HK-2 (cell line): ENCODE data around the gene ERC2.

Source experiments
- DNase-seq: peaks from one replicate; pipeline ENCODE4 v3.0.0-alpha.2; 2018; ENCODE audit not compliant: unreplicated experiment

ERC2 gene

GRCh38 chr3:55795746-55796145 lies 672.5 kb downstream of the ERC2 start:
- DNase-seq, result no peak

- DNase-seq, result no peak
Observed at GRCh38 chr3:55795296-55795695, 673.0 kb downstream of the ERC2 start.

- DNase-seq, result no peak
Observed at GRCh38 chr3:55792742-55793141, 675.5 kb downstream of the ERC2 start.

GRCh38 chr3:55792009-55792408 lies 676.3 kb downstream of the ERC2 start:
- DNase-seq, result no peak

- DNase-seq, result no peak
Observed at GRCh38 chr3:55790596-55791350, 677.5 kb downstream of the ERC2 start.

- no peak for DNase-seq
Observed at GRCh38 chr3:55789516-55789915, 678.8 kb downstream of the ERC2 start.

GRCh38 chr3:55782807-55783206 lies 685.5 kb downstream of the ERC2 start:
- no peak for DNase-seq

- no peak for DNase-seq
Observed at GRCh38 chr3:55782351-55782750, 685.9 kb downstream of the ERC2 start.

- DNase-seq, result no peak
Observed at GRCh38 chr3:55780913-55781312, 687.4 kb downstream of the ERC2 start.

GRCh38 chr3:55779543-55779942 lies 688.7 kb downstream of the ERC2 start:
- DNase-seq, result no peak

GRCh38 chr3:55775366-55776154 lies 692.7 kb downstream of the ERC2 start:
- no peak for DNase-seq

- no peak for DNase-seq
Observed at GRCh38 chr3:55774856-55775255, 693.4 kb downstream of the ERC2 start.

GRCh38 chr3:55771503-55771902 lies 696.8 kb downstream of the ERC2 start:
- DNase-seq, result no peak

- no peak for DNase-seq
Observed at GRCh38 chr3:55770077-55770476, 698.2 kb downstream of the ERC2 start.

- DNase-seq, result no peak
Observed at GRCh38 chr3:55766753-55767152, 701.5 kb downstream of the ERC2 start.

- DNase-seq, result no peak
Observed at GRCh38 chr3:55765906-55766701, 702.2 kb downstream of the ERC2 start.

GRCh38 chr3:55765398-55765797 lies 702.9 kb downstream of the ERC2 start:
- DNase-seq, result no peak

GRCh38 chr3:55756976-55757375 lies 711.3 kb downstream of the ERC2 start:
- DNase-seq, result no peak

- DNase-seq, result no peak
Observed at GRCh38 chr3:55755516-55756205, 712.6 kb downstream of the ERC2 start.

GRCh38 chr3:55752911-55753310 lies 715.4 kb downstream of the ERC2 start:
- no peak for DNase-seq

GRCh38 chr3:55751730-55752129 lies 716.5 kb downstream of the ERC2 start:
- DNase-seq, result no peak

GRCh38 chr3:55750525-55750924 lies 717.7 kb downstream of the ERC2 start:
- DNase-seq, result peak; percentile 36
